HG03354 (cell line): Measurements from ENCODE around the gene HYAL3.
"Not testable (repeated sequence)": the region's sequence is repeated elsewhere in the genome, so short reads cannot be mapped to it uniquely, and the experiment has no call there.

Experiments used
- ATAC-seq: cut with Tn5 transposase; IDR thresholded peaks from one replicate; pipeline ENCODE4 v1.9.1; 2021; ENCODE audit warnings: mild to moderate bottlenecking; ENCODE audit not compliant: unreplicated experiment, poor library complexity, severe bottlenecking

Gene HYAL3

DNA sequence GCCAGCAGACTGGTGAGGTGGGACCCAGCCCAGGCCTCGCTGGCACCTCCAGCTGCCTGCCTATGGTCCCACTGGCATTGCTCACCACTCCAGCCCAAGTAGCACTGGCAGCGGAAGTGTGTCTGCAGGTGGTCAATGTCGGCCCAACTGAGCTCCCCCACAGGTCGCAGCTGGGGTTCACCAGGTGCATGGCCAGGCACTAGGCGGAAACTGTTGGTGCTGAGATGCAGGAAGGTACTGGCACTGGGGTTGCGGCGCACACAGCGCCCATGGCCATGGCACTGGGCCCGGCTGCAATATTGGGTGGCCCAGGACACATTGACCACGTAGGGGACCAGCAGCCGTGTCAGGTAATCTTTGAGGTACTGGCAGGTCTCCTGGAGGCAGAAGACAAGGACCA is 19.0 kb upstream of the HYAL3 start:
- no peak for ATAC-seq

DNA sequence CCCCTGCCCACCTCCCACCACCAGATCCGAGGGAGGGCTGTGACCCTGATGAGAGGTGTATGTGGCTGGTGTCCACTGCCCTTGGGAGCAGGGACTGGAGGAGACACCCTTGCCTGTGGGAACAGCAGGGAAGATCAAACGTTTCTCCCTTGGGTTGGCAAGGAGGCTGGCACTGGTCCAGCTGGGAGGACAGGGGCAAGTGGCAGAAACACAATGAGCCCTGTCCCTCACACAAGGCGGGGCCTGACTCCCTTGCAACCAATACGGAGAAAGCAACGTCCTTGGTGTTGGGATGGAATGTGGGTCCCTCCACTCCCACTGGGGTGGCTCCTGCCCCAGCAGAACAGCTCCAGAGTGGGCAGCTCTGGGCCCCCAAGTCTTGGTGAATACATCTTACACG is 18.1 kb upstream of the HYAL3 start:
- no peak for ATAC-seq

DNA sequence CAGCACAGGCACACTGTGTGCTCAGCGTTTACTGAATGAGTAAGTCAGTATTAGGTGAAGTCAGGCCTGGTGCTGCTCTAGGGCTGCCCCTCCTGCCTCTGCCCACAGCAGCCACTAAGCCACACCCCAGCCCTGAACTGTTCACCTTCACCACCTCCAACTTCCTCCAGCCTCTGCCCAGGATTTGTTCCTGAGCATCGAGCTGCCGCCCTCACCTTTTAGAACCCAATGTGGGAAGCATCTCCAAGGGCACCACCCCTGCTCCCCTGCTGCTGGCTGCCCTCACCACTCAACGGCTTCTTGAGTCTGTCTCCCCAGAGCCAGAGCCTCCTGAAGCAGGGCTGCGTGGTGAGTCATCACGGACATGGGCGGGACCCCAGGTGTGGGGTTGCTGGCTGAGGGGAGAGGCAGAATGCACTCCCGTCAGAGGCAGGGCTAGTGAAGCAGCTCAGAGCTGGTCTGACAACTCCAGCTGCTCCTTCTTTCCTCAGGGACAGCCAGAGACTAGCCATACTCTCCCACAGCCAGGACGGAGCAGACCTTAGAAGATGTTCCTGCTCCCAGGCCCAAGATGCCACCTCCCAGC is 17.5 kb upstream of the HYAL3 start:
- ATAC-seq, result no peak

DNA sequence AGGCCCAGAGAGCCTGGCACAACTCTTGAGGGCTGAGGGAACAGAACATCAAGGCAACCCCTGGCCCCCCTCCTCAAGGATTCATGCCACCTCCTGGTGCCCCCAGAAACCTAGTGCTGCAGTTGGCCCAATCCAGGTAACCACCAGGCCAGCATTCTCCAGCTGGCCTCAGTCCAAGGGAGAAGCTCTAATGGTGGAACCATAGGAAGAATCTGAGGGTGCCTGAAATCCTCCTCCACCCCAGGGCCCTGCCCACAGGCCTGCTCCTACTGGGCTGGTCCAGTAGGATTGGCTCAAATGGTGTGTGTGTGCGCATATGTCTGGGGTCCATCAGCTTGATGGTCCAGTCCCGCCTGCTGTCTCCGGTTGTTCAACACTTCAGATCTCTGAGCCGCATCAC is 15.6 kb upstream of the HYAL3 start:
- ATAC-seq, result no peak

DNA sequence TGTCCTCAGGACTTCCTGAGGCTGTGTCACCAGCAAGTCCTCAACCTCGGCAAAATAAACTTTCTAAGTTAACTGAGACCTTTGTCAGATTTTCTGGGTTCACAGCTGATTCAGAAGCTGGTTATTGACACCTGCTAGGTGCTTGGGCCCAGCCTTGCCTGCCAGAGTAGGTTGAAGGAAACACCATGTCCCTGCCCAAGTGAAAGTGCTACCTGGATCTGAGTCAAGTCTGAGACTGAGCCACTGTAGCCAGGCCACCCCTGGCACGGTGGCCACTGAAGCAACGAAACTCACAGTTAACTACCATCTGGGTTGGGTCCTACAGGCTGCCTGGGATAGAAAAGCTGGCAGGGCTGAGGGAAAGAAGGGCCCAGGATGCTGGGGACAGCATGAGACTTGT is 15.1 kb upstream of the HYAL3 start:
- no peak for ATAC-seq

DNA sequence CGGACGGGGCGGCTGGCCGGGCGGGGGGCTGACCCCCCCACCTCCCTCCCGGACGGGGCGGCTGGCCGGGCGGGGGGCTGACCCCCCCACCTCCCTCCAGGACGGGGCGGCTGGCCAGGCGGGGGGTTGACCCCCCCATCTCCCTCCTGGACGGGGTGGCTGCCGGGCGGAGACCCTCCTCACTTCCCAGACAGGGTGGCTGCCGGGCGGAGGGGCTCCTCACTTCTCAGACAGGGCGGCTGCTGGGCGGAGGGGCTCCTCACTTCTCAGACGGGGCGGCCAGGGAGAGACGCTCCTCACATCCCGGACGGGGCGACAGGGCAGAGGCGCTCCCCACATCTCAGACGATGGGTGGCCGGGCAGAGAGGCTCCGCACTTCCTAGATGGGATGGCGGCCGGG is 12.8 kb upstream of the HYAL3 start:
- ATAC-seq, result not testable (repeated sequence)

DNA sequence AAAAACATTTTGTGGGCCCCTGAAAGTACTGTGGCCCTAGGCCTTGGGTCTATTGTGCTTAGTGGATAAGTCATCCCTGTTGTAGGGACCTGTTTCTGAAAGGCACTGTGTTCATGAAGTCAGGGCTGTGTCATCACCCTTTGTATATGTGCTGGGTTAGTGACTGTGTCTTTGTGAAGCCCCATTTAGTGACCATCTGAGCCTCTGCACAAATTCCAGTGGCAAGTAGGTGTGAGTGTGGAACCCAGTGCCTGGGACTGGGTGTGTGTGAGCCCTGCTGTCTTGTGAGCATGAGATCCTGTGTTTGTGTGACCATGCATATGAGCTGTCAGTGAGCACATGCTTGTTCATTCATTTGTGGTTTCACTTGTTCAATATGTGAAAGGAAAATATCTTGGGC is 5.4 kb upstream of the HYAL3 start:
- no peak for ATAC-seq

DNA sequence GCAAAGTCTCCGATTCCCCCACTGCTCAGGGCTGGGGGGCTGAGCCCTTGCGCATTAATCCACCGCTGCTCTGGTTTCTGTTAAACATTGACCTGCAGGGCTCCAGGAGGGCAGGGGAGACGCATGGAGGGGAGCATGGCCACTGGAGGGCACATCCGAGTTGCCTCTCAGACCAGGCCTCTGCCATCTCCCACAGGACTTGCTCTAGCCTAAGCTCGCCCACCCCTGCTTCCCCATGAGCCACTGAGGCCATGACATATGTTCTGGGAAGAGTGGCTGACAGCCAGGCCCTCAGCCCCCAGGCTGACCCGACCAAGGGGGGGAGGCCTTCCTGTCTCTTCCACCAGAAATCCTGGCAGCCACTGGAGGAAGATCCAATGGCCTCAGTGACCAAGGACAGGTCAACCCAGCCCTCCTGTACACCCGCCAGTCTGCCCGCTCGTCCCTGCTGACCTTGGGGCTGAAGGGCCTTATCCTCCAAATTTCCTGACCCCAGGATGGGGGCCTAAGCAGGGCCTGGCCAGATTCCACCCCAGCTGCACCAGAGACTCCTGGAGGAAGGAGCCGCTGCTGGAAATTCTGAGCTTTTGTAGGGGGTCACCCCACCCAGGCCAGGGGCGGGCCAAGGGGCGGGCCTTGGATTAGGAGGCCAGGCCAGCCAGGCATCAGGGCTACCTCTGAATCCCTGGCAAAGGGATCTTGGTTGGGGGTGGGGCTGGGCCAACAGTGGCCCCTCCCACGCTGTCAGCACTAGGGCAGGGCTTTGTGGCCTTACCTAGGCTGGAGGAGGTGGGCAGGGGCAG is 4.0 kb upstream of the HYAL3 start, which contains the start of gene HYAL1:
Gene HYAL1, minus strand, starts transcription at position 562 of the 803 bp plus-strand sequence. CDS start 618 bp downstream, outside the sequence.
- ATAC-seq, result no peak

DNA sequence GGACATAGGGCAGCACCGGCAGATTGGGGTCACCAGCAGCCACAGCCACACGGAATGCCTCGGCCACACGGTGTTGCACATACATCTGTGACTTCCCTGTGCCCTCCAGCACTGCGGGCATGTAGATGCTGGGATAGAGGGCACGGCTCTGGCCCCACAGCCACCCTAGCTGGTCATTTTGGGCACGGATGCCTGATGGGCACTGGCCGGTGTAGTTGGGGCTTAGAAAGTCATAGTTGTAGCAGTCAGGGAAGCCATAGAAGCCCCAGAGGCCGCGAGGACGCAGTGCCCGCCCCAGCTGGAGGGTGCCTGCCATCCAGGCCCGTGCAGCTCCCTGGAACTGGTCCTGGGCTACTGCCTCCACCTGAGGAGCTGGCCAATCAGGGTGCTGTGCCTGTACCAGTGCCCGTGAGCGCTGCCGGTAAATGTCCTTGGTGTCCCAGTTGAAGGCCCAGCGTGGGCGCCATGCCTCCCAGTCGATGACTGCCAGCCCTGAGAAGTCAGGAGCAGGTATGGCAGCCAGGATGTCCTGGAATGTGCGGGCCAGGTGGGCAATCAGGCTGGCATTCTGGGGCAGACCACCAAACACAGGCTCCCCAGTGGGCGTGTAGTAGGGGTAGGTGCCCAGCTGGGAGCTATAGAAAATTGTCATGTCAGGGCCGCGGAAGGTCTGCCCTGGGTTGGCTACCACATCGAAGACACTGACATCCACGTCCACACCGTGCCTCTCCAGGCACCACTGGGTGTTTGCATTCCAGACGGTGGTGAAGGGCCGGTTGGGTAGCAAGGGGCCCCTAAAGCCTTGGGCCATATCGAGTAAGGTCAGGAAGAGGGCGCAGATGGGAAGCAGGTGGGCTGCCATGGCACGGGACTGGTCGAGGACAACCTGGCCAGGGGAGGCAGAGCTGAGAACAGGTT is 3.1 kb upstream of the HYAL3 start:
- no peak for ATAC-seq

DNA sequence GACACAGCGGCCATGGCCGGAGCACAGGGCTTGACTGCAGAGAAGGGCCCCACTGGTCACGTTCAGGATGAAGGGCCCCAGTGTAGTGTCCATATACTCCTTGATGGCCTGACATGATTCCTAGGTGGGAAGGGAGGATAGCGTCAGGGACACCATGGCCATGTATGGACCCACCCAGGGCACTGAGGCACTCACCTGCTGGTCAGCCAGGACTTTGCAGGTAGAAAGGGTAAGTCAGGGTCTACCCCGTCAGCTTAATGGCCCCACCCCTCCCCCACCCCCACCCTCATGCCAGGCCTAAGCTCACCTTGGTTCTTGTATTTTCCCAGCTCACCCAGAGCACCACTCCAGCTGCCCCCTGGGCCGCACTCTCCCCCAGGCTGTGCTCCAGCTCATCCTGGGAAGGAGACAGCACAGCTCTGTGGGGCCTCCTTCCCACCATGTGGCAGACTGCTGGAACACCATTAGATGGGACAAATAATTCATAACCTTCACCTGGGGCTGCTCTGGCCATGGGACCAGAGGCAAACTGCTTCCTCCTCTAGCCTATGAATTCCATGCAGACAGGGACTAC is 1.6 kb upstream of the HYAL3 start:
- no peak for ATAC-seq

DNA sequence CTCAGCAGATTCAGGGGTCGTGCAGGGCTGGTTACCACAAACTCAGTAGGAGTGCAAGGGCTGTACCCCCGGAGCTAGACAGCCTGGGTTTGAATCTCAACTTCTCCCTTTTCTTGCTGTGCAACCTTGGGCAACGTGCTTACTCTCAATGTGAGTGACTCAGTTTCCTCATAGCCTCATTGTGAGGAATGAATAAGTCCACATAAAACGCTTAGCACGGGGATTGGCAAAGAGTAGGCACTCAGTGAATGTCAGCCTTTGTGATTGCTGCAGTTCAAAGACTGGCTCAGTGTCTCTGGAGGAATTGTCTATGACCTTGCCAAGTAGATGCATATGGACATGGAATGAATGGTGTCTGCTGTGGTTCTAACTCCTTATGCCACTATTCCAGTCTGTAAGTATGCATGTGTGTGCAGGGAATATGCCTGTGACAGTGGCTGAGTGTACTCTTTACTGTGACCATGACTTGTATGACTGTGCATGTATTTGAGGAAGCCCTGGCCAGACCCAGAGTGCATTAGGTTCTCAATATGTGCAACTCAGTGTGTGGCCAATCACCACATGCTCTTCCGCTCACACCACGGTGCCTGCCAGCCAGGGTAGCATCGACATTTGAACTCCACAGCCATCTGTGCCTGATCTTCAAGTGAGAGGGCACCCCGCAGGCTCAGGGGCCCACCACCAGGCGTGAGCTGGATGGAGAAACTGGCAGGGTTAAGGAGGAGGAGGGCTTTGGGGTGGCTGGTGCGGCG is 900 bp upstream of the HYAL3 start:
- ATAC-seq, result no peak

DNA sequence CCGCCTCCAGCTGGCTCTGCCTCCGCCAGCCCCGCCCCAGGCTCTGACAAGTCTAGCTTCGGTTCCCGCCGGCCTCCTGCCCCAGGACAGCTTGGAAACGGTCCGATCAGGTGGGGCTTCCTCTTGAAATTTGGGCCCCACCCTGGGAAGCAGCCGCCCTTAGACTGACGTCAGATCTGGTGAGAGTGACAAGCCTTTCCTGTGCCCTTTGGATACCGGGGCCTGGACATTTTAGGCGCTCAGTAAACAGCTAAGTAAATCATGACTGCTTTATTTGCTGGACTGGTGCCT is 378 bp upstream of the HYAL3 start:
- ATAC-seq, result no peak

DNA sequence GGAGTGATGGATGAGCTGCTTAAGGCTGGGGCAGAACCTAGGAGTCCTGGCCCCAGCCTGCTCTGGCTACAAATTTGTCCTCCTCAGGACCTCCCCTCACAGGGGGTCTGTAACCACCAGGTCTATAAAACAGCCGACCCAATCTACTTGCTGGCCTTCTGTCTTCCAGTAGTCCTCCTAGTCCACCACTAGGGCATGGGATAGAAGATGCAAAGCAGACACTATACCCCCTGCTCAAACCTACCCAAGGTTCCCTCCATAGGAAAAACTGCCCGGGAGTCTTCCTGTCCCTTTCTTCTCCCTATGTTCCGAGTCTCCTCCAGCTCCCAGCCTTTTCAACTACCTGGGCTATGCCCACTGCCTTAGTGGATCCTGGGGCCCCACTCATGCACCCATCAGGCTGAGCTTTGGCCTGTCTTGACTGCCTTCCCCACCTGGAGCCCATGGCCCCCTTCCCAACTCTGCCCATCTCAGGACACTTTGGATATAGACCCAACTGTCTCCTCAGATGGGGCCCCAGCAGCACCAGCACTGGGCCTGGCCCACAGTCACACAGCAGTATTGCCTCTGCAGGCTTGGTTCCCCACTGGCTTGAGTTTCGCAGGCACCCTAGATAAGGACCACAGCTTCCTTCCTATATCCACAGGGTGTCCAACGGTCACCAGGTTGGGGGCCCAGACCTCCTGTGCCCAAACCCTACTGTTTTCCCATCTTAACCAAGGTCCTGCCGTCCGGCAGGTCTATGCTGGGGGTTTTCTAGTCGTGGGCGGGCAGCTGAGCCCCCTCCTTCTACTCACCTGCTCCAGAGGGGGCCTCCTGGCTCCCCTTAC is 1.1 kb downstream of the HYAL3 start:
- no peak for ATAC-seq

DNA sequence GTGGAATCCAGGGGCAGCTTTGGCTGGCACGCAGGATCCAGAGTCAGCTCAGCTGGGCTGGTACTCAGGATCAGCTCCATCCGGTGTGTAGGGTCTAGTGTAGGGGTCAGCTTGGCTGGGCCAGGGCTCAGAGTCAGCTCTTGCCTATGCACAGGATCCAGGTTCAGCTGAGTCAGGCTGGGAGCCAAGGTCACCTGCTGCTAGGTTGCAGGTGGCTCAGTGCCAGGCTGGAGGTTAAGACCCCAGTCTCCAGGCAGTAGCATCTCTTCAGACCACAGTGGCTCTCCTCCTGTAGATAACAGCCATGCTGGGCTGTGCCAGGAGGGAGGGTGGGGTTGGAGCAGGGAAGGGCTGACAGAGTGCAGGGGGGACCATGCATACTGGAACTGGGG is 1.8 kb downstream of the HYAL3 start:
- ATAC-seq, result no peak

DNA sequence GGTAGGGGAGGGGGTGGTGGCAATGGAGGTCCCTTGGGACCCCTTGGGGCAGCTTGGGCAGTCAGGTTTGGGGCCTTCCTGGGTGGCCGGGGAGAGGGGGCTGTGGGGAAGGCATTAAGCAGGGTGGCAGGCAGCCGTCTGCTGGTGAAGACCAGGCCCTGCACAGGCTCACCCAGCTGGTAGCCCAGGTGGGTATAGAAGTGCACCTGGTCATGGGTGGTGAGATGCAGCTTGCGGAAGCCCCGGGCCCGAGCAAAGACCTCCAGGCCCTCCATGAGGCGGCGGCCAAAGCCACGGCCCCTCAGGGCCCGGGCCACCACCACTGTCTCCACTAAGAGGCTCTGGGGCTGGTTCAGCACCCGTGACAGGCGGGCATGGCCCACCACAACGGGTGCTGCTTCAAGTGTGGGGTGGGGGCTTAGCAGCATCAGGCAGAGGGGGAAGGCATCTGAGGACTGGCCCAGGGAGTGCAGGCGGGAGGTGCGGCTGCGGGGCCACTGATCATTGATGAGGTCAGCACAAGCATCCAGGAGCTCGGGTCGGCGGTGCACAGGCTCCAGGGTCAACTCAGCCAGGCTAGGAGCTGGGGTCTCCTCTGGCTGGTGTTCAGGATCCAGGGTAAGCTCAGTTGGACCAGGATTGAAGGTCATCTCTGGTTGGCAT is 2.4 kb downstream of the HYAL3 start:
- no peak for ATAC-seq

DNA sequence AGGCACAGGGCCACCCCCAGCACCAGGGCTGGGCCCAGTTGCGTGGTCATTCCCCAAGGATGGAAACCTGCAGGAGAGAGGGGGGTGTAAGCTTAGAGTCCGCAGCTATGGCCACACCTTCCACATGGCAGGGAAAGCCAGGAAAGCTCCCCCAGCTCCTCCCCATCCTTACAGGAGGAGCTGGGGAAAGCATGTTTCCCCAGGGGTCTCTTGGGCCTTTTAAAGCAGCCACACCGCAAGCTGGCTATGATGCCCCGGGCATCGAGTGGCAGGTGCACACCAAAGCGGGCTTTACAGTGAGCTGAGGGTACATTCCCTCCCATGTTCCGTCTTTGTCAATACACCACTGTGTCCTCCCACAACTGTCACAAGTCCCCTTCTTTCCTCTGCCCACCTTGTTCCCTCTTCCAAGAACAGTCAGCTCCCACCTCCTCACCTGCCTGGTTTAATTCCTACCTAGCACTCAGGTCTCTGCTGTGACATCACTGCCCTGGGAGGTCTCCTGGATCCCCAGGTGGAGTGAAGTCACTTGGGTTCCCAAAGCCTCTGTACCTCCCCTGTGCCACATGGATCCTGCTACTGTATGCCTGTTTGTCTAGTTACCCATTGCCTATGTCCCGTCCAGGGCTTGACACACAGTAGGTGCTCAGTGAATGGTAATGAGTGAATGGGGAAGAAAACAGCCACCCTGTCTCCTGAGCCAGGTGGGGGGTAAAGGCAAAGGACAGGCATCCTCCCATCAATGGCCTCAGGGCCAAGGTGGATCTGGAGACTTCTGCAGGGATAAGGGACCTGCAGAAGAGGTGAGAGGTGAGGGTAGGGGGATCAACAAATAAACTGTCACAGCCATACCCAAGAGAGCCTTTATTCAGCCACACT is 3.4 kb downstream of the HYAL3 start:
- ATAC-seq, result no peak
